H9 (cell line): ENCODE results near the gene DLX2. TPM values are rescaled to one million over a fixed set of nuclear protein-coding genes. Genes with fewer than 3 reads are reported as not detected.

Source experiments
- DNase-seq: peaks from one replicate; pipeline ENCODE4 v3.0.0-alpha.2; 2017
- H2AFZ ChIP-seq: one replicate; pipeline ENCODE4 v1.6.1; 2013; ENCODE audit warnings: mild to moderate bottlenecking, low read length, control low read depth, moderate library complexity
- H2AK5ac ChIP-seq: 2 replicates; pipeline ENCODE4 v1.6.1; 2013; ENCODE audit warnings: low read length, control low read depth, mixed read lengths; ENCODE audit not compliant: insufficient read length
- H2BK120ac ChIP-seq: one replicate; pipeline ENCODE4 v1.6.1; 2013; ENCODE audit warnings: low read depth, mild to moderate bottlenecking, low read length, control low read depth, inconsistent platforms; ENCODE audit not compliant: poor library complexity, severe bottlenecking
- H2BK12ac ChIP-seq: 2 replicates; pipeline ENCODE4 v1.6.1; 2013; ENCODE audit warnings: low read length, control low read depth, mixed read lengths, low read depth; ENCODE audit not compliant: insufficient read length
- H2BK15ac ChIP-seq: 2 replicates; pipeline ENCODE4 v1.6.1; 2013; ENCODE audit warnings: low read depth, low read length, control low read depth
- H2BK20ac ChIP-seq: one replicate; pipeline ENCODE4 v1.6.1; 2013; ENCODE audit warnings: low read depth, mild to moderate bottlenecking, low read length, control low read depth, inconsistent platforms; ENCODE audit not compliant: poor library complexity, severe bottlenecking
- H2BK5ac ChIP-seq: 2 replicates; pipeline ENCODE4 v1.6.1; 2013; ENCODE audit warnings: low read length, control low read depth, mixed read lengths; ENCODE audit not compliant: insufficient read length
- H3K14ac ChIP-seq: 2 replicates; pipeline ENCODE4 v1.6.1; 2013; ENCODE audit warnings: low read length, control low read depth; ENCODE audit not compliant: insufficient read depth
- H3K18ac ChIP-seq: 2 replicates; pipeline ENCODE4 v1.6.1; 2013; ENCODE audit warnings: low read depth, mild to moderate bottlenecking, mixed read lengths, low read length, control low read depth; ENCODE audit not compliant: insufficient read length
- H3K23ac ChIP-seq: 2 replicates; pipeline ENCODE4 v1.6.1; 2013; ENCODE audit warnings: low read length, control low read depth, mixed read lengths, low read depth; ENCODE audit not compliant: insufficient read length
- H3K23me2 ChIP-seq: 2 replicates; pipeline ENCODE4 v1.6.1; 2013; ENCODE audit warnings: low read depth, mild to moderate bottlenecking, mixed read lengths, low read length, control low read depth; ENCODE audit not compliant: insufficient read length, poor library complexity, severe bottlenecking
- H3K27ac ChIP-seq: 2 replicates; pipeline ENCODE4 v1.5.1; 2013; ENCODE audit warnings: low read length, control low read depth, mixed read lengths, low read depth; ENCODE audit not compliant: insufficient read length
- H3K27me3 ChIP-seq: 2 replicates; pipeline ENCODE4 v1.6.1; 2013; ENCODE audit warnings: low read length, control low read depth, inconsistent platforms; ENCODE audit not compliant: insufficient read depth
- H3K4ac ChIP-seq: 2 replicates; pipeline ENCODE4 v1.6.1; 2013; ENCODE audit warnings: low read depth, mild to moderate bottlenecking, control low read depth, inconsistent platforms, low read length, moderate library complexity
- H3K4me1 ChIP-seq: 2 replicates; pipeline ENCODE4 v1.6.1; 2013; ENCODE audit warnings: low read length, control low read depth, inconsistent platforms; ENCODE audit not compliant: insufficient read depth
- H3K4me2 ChIP-seq: 2 replicates; pipeline ENCODE4 v1.6.1; 2013; ENCODE audit warnings: low read length, control low read depth, mixed read lengths; ENCODE audit not compliant: insufficient read length, insufficient read depth
- H3K56ac ChIP-seq: 2 replicates; pipeline ENCODE4 v1.6.1; 2013; ENCODE audit warnings: low read depth, mild to moderate bottlenecking, mixed read lengths, low read length, control low read depth; ENCODE audit not compliant: insufficient read length
- H3K79me1 ChIP-seq: 2 replicates; pipeline ENCODE4 v1.6.1; 2013; ENCODE audit warnings: low read depth, mild to moderate bottlenecking, moderate library complexity, low read length, control low read depth, inconsistent platforms; ENCODE audit not compliant: insufficient read depth, poor library complexity, severe bottlenecking
- H3K79me2 ChIP-seq: 2 replicates; pipeline ENCODE4 v1.6.1; 2013; ENCODE audit warnings: low read length, control low read depth, inconsistent platforms; ENCODE audit not compliant: insufficient read depth
- H3K9ac ChIP-seq: 2 replicates; pipeline ENCODE4 v1.6.1; 2013; ENCODE audit warnings: low read length, control low read depth, mixed read lengths; ENCODE audit not compliant: insufficient read length; ENCODE audit errors: extremely low read depth
- H3K9me3 ChIP-seq: one replicate; pipeline ENCODE4 v1.6.1; 2013; ENCODE audit warnings: low read depth, low read length, inconsistent platforms; ENCODE audit not compliant: control insufficient read depth
- H3T11ph ChIP-seq: one replicate; pipeline ENCODE4 v1.6.1; 2013; ENCODE audit warnings: mild to moderate bottlenecking, low read length, control low read depth, inconsistent platforms
- H4K20me1 ChIP-seq: one replicate; pipeline ENCODE4 v1.6.1; 2013; ENCODE audit not compliant: control insufficient read depth, insufficient read length, insufficient read depth
- H4K5ac ChIP-seq: 2 replicates; pipeline ENCODE4 v1.6.1; 2013; ENCODE audit warnings: low read depth, mild to moderate bottlenecking, mixed read lengths, low read length, control low read depth; ENCODE audit not compliant: insufficient read length
- H4K8ac ChIP-seq: replicated peaks from 2 replicates; pipeline ENCODE4 v1.6.1; 2013; ENCODE audit warnings: low read length, control low read depth, mixed read lengths, low read depth; ENCODE audit not compliant: insufficient read length
- H4K91ac ChIP-seq: 2 replicates; pipeline ENCODE4 v1.6.1; 2013; ENCODE audit warnings: low read depth, mild to moderate bottlenecking, moderate library complexity, mixed read lengths, low read length, control low read depth; ENCODE audit not compliant: insufficient read length
- H3K27ac Mint-ChIP-seq, 3 experiments: 2 replicates in 2 of 3; 3 replicates in 1 of 3; pipeline ENCODE4 v1.8.0; 2020 to 2021; ENCODE audit warnings: mixed read lengths in 3 of 3, mild to moderate bottlenecking in 1 of 3, moderate library complexity in 1 of 3
- H3K27me3 Mint-ChIP-seq: 2 replicates; pipeline ENCODE4 v1.8.0; 2021; ENCODE audit warnings: low read depth, mild to moderate bottlenecking, moderate library complexity, mixed read lengths
- H3K36me3 Mint-ChIP-seq, 3 experiments: 2 replicates in 2 of 3; 3 replicates in 1 of 3; pipeline ENCODE4 v1.8.0; 2020 to 2021; ENCODE audit warnings: low read depth in 3 of 3, mixed read lengths in 3 of 3; ENCODE audit not compliant: insufficient read depth in 1 of 3
- H3K4me1 Mint-ChIP-seq, 2 experiments: 2 replicates each; pipeline ENCODE4 v1.8.0; 2020; ENCODE audit warnings: mixed read lengths in 2 of 2
- H3K4me3 Mint-ChIP-seq, 2 experiments: 2 replicates in 1 of 2; 3 replicates in 1 of 2; pipeline ENCODE4 v1.8.0; 2020 to 2021; ENCODE audit warnings: mild to moderate bottlenecking in 2 of 2, mixed read lengths in 2 of 2, moderate library complexity in 1 of 2
- H3K9me3 Mint-ChIP-seq, 2 experiments: 2 replicates in 1 of 2; 3 replicates in 1 of 2; pipeline ENCODE4 v1.8.0; 2020; ENCODE audit warnings: mild to moderate bottlenecking in 2 of 2, mixed read lengths in 2 of 2, moderate library complexity in 1 of 2
- CTCF ChIP-seq: fragments of 200-600 bp; sonication (generic); conservative IDR thresholded peaks from 3 replicates; pipeline ENCODE4 v1.8.0; 2021; ENCODE audit warnings: antibody characterized with exemption, mild to moderate bottlenecking
- WGBS: extraction: QIAGEN DNeasy Blood & Tissue Kit; methylation state at CpG from one replicate; pipeline ENCODE4 v1.1.7; 2013; ENCODE audit warnings: missing lambda C conversion rate, low lambda C conversion rate, mixed read lengths; ENCODE audit not compliant: insufficient read length; ENCODE audit errors: extremely low coverage; 5-methylcytosine and 5-hydroxymethylcytosine counted together
- total RNA-seq: library from RNA; stranded (reverse); gene quantifications from 2 replicates; pipeline ENCODE4 v1.2.1, GENCODE V29; 2021

The DLX2 gene
- total RNA-seq, 1 experiment from 2014 or later = not detected

GRCh38 chr2:172058660-172059059 lies 44.0 kb downstream of the DLX2 start:
- DNase-seq = no peak
- Mint-ChIP-seq H3K9me3 (no peaks in the 10 kb centered on the region), H3K36me3 (no peaks in the 10 kb centered on the region), H3K4me1 (0 out of 4 replicates have a peak, but pooled peaks cover 0 to 2% of the 10 kb centered on the region in 2 experiments), H3K27me3 (no peaks in the 10 kb centered on the region), H3K27ac (no peak overlapping the region), H3K4me3 (no peak overlapping the region)
- H3K79me1 ChIP-seq = no peaks in the 10 kb centered on the region
- H4K5ac ChIP-seq = no peak overlapping the region
- H2BK20ac ChIP-seq = no peak overlapping the region
- H3K4me1 ChIP-seq = no peaks in the 10 kb centered on the region
- H2BK15ac ChIP-seq = no peak overlapping the region
- H3K23me2 ChIP-seq = no peaks in the 10 kb centered on the region
- H4K8ac ChIP-seq = no peak overlapping the region
- no peak overlapping the region for H3K23ac ChIP-seq
- no peak overlapping the region for H3K9ac ChIP-seq
- H3K27ac ChIP-seq = no peak overlapping the region
- H4K91ac ChIP-seq = no peak overlapping the region
- H3K79me2 ChIP-seq = no peaks in the 10 kb centered on the region
- no peaks in the 10 kb centered on the region for H4K20me1 ChIP-seq
- H3K14ac ChIP-seq = no peak overlapping the region
- H3K9me3 ChIP-seq = no peaks in the 10 kb centered on the region
- no peak overlapping the region for H2BK120ac ChIP-seq
- H3K56ac ChIP-seq = no peak overlapping the region
- no CpG with 5 or more reads among the region's 5 CpGs for WGBS
- H3T11ph ChIP-seq = no peak overlapping the region
- no peak overlapping the region for H2AFZ ChIP-seq
- H3K27me3 ChIP-seq = no peaks in the 10 kb centered on the region
- no peak overlapping the region for H2BK5ac ChIP-seq
- no peak overlapping the region for H2AK5ac ChIP-seq
- no peak for TF ChIP-seq CTCF
- H3K4me2 ChIP-seq = no peak overlapping the region
- no peak overlapping the region for H3K18ac ChIP-seq
- H3K4ac ChIP-seq = no peak overlapping the region
- H2BK12ac ChIP-seq = no peak overlapping the region
